Umbilical cord (tissue), 2 donors: Measurements from ENCODE around the gene RFX3. TPM values are rescaled to one million over a fixed set of nuclear protein-coding genes. Genes with fewer than 3 reads are reported as not detected.

Source experiments
- DNase-seq: peaks from one replicate; pipeline ENCODE4 v3.0.0-alpha.2; 2015; ENCODE audit warnings: low spot score
- total RNA-seq: library from RNA; depleted of rRNA; stranded (reverse); fragments of >200 nt; gene quantifications from one replicate; pipeline ENCODE4 v1.2.3, GENCODE V29; 2014; ENCODE audit warnings: low replicate concordance; ENCODE audit not compliant: insufficient read depth

Gene RFX3
- total RNA-seq, 1 donor from 2014 or later = 11.3 TPM

- DNase-seq = no peak
These were observed 290.3 kb downstream of the RFX3 start for GRCh38 chr9:3235497-3235896.

DNA sequence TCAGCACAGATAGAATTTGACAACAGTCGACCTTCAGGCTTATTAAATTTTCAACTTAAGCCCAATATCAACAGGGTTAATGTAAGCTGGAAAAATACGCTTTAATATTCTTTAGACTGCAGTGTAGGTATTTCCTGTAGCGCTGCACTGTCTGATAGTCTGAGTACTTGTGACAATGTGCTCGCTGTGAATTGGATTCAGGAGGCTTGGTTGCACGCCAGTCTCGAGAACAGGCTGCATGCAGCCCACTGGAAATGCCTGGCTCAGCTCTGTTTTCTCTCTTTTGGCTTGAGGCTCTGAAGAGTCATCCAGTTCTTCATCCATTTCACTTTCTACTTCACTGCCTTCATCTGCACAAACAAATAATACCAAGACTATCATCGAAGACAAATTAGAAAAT, 300.9 kb downstream of the RFX3 start:
- DNase-seq = peak; percentile 44

DNA sequence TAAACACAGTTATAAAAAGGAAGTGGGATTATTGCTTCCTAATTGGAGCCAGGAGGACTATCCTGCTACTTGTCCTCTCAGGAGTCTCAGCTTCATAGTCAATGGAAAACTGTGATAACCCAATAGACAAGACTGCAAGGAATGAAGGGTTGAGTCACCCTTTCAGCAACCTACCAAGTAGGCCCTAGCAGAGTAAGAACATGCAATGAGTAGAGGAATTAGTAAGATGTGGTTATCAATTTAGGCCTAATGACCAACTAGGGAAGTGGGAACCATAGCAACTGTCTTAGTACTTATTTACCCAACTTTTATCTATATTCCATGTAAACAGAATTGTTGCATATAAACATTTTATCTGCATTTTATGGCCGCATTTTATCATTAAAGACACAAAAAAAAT, 310.1 kb downstream of the RFX3 start:
- DNase-seq = no peak

DNA sequence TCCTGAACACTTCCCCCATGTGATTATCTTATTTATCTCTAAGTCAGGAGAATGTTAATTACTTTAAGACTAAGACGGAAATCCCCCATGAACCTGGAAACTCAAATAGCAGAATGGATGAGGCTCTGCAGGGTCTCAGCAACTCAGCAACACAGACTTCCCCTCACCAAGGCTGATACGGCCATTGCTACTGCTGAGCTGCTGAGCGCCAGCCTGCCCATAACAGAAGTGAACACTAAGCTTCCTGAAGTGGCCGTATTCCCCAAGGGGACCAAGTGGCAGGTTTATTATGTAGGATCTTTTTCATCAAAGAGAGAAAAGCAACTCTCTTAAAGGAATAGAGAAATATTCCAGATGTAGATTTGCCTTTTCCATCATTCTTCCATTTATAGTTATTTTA, 311.1 kb downstream of the RFX3 start:
- DNase-seq = no peak

GRCh38 chr9:3205421-3206095, 320.2 kb downstream of the RFX3 start:
- DNase-seq = no peak

DNA sequence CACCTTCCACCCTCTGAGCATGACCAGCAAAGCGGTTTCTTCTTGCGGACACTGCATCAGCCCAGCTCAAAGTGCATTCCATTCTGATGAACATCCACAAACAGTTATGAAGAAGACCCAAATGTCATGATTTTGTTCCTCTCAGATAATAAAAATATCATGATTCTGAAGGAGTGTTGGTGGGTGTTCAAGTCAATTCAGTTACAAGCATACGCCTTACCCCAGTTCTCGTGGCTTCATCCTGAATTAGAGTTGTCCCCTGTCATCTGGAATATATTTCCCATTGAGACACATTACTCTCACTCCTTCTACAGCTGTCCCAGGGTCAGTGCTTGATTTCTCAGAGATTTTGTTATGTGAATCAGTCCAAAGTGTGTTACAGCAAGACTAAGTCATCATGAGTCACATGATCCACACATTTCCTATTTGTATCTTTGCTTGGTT, 325.4 kb downstream of the RFX3 start:
- no peak for DNase-seq

- no peak for DNase-seq
These were observed 332.0 kb downstream of the RFX3 start for GRCh38 chr9:3193791-3194190.

DNA sequence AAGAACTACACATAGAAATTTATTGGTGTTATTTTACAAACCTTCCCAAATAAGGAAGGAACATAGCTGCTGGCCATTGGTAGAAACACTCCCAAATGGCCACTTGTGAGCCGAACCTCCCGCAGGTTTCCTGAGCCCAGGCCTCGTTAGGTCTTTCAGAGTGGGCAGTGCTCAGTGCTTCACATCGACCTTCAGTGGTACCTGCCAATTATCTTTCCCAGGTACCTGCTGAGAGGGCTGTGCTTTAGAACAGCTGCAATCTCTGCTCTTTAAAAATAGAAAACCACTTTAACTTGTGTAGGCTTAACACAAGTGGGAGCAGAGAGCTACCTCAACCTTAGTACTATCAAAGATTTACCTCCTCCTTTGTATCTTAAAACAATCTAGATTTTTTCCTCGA, 334.1 kb downstream of the RFX3 start:
- no peak for DNase-seq

- DNase-seq = no peak
These were observed 336.5 kb downstream of the RFX3 start for GRCh38 chr9:3189113-3189861.

GRCh38 chr9:3186751-3187150, 339.1 kb downstream of the RFX3 start:
- DNase-seq = no peak

DNA sequence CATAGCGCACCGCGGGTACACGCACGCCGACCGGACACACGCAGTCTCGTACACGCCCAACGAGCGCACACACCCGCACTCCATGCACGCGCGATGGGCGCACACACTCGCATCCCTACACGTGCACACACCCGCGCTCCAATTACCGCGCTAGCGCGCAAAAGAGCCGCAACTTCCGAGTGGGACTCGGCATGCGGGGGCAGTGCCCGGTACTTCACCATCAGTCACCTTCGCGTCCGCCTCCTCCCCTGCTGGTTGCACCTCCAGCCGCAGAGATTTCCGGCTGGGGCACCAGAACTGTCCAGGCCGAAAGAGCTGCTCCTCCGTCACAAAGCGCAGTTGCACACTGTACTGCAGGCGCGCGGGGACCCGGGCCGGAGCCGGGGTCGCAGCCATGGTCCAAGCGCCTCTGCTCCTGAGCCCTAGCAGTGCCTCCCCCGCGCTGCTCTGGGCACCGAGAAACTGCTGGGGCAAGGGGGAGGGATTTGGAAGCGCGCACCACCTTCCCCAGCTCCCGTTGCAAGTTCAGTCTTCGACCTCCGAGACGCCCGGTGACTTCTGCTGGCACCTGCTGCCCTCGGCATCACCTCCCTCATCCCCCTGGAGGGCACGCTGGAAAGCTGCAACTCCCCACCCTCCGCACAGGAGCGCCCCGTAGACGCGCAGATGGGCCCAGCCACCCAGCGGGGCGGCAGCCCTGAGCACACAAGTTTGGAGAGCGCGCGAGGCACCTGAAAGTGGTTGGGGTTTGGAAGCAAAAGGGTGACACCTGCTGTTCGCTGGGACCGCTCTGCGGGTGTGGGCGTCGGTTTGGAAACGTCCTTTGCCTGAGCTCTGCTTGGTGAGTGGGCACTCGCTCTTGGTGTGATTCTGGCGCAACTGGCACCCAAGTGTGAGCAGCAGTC, 344.5 kb downstream of the RFX3 start:
- peak; percentile 53 for DNase-seq

- peak; percentile 2 for DNase-seq
These were observed 345.1 kb downstream of the RFX3 start for GRCh38 chr9:3180696-3181048.

- no peak for DNase-seq
These were observed 346.1 kb downstream of the RFX3 start for GRCh38 chr9:3179711-3180110.

DNA sequence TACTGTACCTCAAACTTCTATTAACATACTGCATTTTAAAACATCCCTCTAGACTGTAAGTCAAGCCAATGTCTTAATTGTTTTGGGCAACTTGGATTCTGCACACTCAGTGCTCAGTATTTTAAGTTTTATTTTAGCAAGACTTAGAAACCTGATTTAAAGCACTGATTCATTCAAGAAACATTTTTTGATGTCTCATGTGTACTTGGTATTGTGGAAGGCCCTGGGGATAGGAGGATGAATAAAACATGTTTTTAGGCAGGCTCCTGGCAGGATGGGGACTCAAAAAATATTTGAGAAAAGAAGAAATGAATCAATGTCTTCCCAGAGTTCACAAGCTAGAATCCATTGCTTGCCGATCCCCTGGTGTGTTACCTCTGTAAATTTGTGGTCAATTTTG, 347.9 kb downstream of the RFX3 start:
- DNase-seq = no peak

DNA sequence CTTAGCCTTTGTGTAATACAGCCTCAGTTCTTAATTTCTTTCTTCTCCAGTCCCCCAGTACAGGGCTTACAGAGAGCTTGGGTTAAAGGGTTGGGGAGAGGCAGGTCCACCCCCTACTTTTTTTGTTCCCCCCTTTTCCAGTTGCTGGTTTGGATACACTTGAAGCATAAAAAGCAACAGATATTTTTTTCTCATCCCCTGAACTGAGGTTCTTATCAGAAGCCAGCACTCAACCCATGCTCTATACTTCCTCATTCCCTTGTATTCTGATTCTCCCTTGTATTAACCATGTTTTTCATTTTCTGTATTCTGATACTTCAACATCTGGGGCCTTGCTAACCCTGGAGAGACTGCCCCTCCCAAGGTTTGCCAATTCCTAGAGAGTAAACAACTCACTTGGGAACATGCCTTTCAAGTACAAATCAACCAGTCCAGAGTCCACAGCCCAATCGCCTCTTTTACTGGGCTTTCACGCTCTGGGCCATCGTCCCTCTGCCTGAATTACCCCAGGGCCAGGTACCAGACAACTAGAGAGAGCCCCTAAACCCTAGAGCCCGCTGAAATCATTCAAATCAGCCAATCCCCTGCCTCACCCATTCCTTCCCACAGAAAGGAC, 348.5 kb downstream of the RFX3 start:
- DNase-seq = no peak

- DNase-seq = no peak
These were observed 352.4 kb downstream of the RFX3 start for GRCh38 chr9:3173374-3173773.

DNA sequence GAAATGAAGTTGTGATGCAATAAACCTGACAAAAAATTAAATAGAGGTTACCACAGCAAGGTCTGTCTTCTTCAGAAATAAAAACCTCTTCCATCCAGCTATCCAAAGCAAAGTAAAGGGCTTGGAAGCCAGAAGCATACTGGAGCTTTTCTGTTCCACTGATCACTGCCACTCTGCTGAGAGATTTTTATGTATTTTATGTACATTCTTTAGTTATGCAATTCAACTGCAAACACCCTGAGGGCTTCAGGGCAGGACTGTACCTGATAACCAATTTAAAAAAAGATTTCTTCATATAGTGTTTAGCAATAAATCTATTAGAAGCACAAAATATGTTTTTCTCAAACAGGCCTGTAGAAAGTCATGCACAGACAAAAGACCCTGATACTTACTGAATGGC, 355.0 kb downstream of the RFX3 start:
- DNase-seq = no peak
